Activated CD4-positive, alpha-beta T cell treated with anti-CD3 and anti-CD28 coated beads, Interleukin-2, amount 50 U/mL, for 16 hours (primary cell): ENCODE data around the gene TSPAN19.
"Not testable (repeated sequence)": the region's sequence is repeated elsewhere in the genome, so short reads cannot be mapped to it uniquely, and the experiment has no call there.

Experiments used
- DNase-seq: peaks from one replicate; pipeline ENCODE4 v3.0.0-alpha.2; 2020

TSPAN19 gene

DNA sequence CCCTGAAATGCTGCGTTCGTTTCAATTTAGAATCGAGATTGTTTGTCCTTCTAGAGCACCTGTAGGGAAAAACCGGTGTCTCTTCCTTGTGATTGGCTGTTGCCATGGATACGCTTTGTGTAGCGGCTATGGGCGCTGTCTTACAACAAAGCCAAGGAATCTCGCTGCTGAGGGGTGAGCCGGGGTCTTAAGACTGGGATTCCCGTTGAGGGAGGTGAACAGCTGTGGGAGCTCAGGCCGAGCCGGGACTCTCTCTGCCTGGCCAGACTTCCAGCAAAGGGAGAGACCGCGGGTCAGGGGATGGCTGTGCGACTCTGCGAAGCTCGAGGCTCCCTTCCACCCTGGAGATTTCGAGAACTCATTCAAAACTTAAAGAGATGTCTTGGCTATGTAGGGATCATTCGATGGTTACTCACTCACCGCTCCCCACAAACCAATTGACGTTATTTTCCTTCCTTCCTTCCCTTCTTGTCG, at the start of gene TSPAN19, which contains the start of gene LRRIQ1:
Gene TSPAN19 (minus strand): TSS at position 44 of the 474 bp plus-strand sequence. CDS start 6,331 bp downstream, outside the sequence.
Gene LRRIQ1 (plus strand): TSS at position 118 of the 474 bp plus-strand sequence. CDS start 1,826 bp downstream, outside the sequence.
- peak; percentile 64 for DNase-seq

DNA sequence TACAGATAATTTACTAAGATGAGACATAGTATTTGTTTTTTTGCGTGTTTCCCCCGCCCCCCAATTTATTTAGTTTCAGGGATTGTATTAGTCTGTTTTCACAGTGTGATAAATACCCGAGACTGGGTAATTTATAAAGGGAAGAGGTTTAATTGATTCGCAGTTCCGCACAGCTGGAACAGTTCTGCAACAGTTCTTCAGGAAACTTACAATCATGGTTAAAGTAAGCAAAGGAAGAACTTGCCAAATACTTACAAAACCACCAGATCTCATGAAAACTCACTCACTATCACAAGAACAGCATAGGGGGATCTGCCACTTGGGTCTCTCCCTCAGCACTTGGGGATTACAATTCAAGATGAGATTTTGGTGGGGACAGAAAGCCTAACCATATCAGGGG, 49.0 kb upstream of the TSPAN19 start:
- no peak for DNase-seq

DNA sequence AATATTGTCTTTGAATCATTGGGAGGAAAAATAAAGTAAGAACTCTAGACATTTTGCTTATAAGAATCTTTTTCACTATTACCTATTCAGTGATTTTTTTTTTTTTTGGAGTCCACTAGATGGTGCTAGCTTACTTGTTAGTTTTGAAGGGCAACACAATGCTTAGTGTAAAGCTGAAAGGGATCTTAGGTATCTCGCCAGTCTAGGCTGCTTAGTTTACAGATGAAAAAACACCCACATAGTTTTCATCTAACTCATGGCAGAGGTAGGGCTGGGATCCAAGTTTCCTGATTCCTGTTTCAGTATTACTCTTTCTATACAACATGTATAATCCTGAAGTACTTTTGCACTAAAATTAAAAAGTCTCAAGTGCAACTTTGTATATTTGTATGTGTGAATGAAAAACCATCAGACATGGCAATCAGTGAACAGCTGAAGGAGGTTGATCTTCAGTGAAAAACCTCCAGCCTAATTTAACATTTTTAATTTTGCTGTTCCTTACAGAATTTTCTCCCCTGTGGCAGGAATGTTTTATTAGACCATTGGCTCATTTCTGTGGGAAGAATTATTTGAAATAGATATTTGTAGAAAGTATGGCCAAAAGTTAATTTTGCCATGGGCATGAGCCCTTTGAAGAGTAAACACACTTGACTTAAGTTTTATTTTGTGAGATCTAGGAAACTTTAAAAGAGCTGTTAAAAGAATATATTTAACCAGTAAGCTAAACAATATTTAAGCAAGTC, 40.8 kb upstream of the TSPAN19 start:
- peak; percentile 5 for DNase-seq

DNA sequence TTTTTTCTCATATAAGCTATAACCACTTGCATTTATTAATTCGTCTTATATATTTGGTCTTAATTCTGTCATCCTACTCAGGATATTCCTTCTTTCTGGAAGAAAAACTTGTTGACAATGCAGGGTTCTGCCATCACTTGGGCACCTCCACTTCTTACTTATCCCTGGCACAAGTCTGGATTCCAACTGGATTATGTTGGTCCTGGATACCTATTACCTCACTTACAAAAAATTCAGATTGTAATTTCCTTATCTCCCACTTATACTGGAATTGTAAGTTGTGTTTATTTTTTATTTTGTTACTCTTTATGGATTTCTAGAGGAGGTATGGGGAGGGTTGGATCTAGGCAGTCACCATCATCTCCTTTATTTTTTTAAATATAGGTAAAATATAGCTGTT, 36.7 kb upstream of the TSPAN19 start:
- no peak for DNase-seq

DNA sequence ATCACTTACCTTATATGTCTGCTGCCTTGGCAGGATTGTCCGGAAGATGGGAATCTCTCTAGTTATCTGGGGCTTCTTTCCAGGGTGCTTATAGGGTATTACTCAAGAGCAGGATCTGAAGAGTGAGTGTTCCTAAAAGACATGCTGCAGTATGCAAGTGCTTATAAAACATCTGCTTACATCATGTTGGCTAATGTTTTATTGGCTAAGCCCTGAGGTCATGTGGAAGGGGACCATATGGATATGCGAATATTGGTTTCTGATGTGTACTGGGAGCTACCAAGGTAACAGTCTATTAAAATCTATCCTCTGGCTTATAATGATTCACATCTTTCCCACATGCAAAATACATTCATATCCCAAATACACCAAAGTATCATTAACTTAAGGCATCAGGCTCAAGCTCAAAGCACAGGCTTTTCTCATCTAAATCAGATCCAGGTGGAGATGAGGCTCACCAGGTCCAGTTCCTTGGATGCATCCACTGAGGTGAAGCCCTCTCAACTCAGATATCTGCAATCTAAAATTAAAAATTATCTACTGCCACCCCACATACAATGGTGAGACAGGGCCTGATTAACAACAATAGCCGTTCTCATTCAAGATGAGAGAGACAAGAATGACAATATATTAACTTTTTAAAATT, 29.9 kb upstream of the TSPAN19 start:
- DNase-seq = no peak

DNA sequence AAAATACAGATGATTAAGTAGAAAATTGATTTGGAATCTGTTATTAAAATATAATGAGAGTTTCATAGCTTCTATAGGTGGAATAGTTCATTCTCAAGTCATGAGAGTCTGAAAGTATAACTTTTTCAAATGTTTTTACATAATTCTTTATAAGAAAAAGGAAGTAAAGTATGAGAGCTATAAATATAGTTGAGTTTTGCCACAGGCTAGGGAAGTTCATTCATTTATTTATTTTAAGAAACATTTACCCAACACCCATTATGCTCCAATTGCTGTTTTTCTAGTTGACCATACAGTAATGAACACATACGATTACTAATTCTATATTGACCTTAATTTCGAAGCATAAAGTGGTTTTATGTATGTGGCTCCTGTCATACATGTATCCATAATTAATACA, 24.8 kb upstream of the TSPAN19 start:
- no peak for DNase-seq

DNA sequence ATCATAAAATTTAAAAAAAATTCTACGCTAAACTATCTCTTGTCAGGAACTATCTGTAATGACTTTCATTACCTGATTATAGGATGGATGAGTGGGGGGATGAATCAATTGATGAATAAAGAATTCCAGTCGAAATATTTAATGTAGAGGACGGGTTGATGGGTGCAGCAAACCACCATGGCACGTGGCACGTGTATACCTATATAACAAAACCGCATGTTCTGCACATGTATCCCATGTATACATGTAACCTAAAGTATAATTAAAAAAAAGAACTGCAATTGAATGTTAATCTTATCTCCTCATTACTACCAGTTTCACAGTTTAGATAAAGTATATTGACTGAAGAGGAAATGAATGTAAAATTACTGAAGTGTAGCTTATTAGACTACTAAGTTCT, 23.5 kb upstream of the TSPAN19 start:
- no peak for DNase-seq

DNA sequence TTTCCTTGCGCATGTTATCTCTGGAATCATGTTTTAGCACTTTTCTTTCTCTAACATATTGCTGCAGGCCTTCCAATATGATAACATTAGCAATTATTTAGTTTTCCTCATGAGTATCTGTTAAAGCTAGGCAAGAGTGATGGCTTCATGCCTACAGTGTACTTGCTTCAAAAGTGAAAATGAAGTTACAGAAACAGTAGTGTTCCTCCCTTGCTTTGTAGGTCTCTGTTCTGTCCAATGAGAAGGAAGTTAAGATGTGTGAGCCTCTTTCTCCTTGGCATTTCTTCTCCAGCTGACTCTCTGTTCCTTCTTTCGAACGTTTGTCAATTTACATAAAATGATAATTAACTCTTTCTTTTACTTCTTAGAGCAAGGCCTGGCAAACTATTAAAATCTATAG, 22.3 kb upstream of the TSPAN19 start:
- no peak for DNase-seq

DNA sequence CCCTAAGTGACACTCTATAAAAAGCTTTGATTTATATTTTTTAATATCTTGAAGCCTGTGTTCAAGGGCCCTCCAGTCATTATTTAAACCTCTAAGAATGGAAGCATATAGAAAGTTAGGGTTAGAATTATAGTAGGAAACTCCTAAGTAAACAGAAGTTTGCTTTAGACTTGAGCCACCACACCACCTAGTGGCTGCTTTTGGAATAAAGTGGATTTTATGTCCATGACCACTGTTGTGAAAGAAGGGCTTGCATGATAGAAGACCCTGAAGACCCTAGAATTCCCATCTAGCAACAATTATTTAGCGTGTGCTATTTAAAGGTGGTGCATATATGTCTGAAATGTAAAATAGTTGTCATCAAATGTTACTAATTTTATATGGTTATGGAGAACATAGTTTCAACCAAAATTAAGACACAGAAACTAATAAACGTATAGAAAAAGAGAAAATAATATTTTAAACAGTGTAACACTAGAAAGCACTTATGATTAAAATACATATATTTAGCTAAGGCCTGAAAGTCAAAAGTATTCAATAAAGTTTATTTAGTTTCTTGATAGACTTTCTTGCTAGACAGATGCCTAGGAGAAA, 21.4 kb upstream of the TSPAN19 start:
- DNase-seq = peak; percentile 23

DNA sequence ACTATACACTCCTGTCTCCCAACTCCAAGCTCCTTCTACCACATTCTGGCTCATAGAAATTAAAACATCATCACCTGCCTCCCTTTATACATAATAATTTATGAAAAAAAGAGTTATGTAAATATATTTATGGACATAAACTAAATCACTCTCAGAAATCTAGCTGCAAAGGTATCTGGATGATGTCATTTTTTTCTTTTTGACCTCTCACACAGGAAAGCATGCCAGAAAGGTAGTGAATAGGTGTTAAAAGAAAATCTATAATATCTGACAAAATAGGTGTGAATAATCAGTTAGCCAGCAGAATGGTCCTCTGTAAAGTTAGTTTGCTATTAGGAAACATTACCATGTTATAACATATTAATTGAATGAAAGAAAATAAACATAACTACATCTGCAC, 7.8 kb upstream of the TSPAN19 start:
- no peak for DNase-seq

DNA sequence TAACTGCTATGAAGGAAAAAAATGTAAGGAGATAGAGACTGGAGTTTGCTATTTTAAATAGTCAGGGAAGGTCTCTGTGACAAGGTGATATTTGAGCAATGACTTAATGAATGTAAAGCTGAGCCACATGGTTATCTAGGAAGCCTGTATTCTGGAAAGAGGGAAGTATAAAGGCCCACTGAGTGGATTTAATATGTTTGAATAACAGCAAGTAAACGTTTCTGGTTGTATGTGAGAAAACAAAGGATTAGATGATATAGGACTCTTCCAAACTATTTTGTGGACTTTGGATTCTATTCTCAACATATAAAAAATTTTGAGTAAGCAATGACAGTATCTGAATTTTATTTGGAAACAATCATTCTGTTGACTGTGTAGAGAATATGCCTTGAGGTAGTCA, 5.3 kb upstream of the TSPAN19 start:
- no peak for DNase-seq

DNA sequence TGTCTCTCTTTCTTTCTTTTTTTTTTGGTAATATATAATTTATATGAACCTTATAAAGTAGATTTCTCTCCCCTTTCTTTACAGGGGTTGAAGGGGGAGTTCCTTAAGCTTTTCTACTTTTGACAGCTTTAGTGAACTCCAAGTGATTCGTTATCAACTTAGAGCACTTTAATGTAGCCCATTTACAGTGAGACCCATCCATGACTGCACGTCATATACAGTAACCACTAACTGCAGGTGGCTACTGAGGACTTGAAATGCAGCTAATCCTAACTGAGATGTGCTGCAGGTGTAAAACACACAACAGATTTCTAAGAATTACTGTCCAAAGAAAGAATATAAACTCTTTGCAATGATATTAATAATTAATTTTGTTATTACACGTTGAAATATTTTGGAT, 656 bp upstream of the TSPAN19 start:
- no peak for DNase-seq

DNA sequence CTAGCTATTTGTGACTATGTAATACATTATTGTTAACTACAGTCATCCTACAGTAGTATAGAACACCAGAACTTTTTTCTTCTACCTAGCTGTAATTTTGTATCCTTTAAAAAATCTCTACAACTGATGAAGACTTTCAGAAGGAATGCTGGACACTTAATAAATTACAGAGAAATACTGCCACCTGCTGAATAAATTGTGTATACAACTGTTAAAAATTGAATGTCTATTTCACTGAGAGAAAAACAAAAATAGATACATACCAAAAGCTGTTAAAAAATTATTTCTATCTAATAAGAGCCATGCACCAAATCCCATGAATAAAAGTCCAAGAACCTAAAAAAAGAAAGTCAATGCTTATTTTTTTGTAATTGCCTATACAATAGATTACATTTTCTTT, 6.6 kb downstream of the TSPAN19 start:
- peak; percentile 5 for DNase-seq

DNA sequence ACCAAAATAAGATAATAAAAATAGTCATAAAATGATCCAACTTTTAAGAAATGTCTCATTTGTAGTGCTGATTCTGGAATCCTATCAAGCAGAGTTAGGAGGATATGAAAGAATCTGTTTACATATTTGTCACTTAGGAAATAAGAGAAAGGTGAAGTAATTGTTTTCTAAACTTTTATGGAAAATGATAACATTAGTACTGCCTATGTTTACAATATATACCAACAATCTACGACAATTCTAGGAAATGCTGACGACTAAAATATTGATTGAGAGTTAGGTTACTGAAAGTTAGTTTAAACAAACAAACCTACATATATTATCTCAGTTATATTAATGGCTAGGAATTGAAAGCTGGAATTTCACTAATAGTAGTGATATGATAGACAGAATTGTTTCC, 18.0 kb downstream of the TSPAN19 start:
- DNase-seq = no peak

DNA sequence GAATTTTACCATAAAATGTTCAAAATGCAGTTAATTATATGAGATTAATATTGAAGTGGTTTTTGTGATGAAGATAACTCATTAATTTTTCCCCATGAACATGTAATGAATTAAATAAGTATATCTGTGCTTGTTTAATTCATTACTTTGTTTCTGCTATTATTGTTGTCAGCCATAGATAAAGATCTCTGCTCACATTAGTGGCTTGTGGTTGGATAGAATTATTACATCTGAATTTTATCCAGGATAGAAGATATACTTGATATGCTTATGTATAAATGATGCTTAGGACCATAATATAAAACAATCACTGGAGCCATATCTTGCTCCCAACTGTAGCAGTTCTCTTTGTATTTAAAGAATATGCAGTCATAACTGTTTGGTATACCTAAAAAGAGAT, 18.5 kb downstream of the TSPAN19 start:
- no peak for DNase-seq

DNA sequence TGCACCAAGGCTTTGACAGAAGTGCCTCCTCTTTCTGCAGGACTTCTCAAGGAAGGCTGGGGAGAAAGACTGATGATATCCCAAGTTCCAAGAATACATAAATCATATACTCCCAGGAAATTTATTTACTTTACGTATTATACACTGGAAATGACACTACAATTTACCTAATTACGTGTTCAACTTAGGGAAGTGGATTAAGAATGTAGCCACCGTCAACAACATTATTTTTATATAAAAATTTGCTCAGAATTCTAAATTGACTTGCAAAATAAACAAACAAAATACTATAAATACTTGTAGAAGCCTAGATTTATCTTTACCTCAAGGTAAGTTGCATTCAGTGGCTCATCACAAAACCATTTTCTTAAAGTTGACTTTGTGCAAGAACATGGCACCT, 18.9 kb downstream of the TSPAN19 start:
- no peak for DNase-seq

DNA sequence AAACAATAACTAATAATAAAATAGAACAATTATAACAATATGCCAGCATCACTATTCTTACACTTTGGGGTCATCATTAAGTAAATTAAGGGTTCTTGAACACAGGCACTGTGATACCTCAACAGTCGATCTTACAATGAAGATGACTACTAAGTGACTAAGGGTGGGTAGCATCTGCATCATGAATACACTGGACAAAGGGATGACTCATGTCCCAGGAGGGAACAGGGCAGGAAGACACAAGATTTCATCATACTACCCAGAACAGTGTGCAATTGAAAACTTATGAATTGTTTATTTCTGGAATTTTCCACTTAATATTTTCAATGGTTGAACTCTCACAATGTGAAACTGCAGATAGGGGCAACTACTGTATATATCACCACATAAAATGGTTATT, 19.7 kb downstream of the TSPAN19 start:
- no peak for DNase-seq

DNA sequence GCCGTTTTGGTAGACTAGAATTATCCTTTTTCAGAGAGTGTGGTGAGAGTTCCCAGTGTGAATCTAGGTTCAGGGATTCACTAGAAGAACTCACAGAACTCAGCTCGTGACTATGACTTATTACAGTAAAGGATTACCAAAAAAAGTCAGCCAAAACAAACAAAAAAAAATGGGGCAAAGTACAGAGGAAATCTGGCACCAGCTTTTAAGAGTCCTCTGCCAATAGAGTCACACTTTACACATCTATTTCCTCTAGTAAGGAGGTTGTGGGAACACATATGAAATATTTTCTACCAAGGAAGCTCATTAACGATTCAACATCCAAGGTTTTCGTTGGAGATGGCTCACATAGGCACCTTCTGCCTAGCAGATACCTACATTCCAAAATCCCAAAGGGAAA, 28.2 kb downstream of the TSPAN19 start:
- DNase-seq = no peak

DNA sequence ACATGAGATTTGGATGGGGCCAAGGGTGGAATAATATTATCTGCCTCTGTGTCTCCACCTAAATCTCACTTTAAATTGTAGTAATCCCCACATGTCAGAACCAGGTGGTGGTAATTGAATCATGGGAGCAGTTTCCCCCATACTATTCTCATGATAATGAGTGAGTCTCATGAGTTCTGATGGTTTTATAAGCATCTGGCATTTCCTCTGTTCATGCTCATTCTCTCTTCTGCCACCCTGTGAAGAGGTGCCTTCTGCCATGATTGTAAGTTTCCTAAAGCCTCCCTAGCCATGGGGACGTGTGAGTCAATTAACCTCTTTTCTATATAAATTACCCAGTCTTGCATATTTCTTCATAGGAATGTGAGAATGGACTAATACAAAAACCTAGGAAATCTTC, 29.9 kb downstream of the TSPAN19 start:
- no peak for DNase-seq

DNA sequence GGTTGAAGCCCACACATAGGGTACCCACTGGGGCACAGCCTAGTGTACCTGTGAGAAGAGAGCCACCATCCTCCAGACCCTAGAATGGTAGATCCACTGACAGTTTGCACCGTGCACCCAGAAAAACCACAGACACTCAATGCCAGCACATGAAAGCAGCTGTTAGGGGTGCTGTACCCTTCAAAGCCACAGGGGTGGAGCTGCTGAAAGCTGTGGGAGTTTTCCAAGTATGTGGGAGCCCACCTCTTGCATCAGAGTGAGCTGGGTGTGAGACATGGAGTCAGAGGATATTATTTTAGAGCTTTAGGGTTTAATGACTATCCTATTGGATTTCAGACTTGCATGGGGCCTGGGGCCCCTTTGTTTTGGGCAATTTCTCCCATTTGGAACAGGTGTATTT, 30.5 kb downstream of the TSPAN19 start:
- DNase-seq = no peak

DNA sequence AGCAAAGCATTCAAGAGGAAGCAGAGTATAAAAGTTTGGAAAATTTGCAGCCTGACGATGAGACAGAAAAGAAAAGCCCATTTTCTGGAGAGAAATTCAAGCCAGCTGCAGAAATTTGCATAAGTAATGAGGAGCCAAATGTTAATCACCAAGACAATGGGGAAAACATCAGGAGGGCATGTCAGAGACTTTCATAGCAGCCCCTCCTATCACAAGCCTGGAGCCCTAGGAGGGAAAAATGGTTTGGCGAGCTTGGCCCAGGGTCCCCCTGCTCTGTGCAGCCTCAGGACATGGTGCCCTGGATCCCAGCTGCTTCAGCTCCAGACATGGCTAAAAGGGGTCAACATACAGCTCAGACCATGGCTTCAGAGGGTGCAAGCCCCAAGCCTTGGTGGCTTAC, 31.0 kb downstream of the TSPAN19 start:
- DNase-seq = not testable (repeated sequence)

DNA sequence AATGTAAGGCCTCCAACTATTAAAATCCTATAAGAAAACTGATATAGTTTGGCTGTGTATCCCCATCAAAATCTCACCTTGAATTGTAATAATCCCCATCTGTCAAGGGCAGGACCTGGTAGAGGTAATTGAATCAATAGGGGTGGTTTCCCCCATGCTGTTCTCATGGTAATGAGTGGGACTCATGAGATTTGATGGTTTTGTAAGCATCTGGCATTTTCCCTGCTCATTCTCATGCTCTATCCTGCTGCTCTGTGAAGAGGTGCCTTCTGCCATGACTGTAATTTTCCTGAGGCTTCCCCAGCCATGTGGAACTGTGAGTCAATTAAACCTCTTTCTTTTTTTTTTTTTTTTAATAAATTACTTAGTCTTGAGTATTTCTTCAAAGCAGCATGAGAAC, 31.9 kb downstream of the TSPAN19 start:
- no peak for DNase-seq

DNA sequence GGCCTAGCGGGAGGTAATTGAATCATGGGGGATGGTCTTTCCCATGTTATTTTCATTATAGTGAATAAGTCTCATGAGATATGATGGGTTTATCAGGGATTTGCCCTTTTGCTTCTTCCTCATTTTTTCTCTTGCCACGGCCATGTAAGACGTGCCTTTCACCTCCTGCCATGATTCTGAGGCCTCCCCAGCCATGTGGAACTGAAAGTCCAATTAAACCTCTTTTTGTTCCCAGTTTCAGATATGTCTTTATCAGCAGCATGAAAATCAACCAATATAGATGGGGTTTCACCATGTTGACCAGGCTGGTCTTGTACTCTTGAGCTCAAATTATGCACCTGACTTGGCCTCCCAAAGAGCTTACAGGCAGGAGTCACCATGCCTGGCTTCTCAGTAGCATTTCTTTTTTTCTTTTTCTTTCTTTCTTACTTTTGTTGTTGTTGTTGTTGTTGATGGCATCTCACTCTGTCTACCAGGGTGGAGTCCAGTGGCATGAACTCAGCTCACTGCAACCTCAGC, 33.2 kb downstream of the TSPAN19 start:
- no peak for DNase-seq

DNA sequence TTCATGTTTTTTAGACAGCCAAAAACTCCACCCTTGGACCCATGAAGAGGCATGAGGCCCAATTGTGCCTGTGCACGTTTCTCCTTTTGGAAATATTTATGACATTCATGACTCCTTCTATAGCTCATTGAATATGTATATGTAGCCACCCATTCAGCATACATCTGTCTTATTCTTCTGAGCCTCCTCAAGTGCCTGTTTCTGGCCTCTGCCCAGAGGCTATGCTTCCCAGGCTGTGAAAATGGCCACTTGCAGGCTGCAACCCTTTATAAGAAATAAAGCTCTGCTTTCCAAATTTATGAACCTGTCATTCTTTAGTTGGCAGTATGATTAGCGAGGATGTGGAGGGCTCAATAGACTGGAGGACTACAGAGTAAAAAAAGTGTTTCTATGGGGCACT, 35.3 kb downstream of the TSPAN19 start:
- DNase-seq = no peak
